Stimulated activated CD4-positive, alpha-beta T cell treated with anti-CD3 and anti-CD28 coated beads, Interleukin-2, amount 100 ng/mL, for 4 hours (primary cell): ENCODE measurements around the gene ITPKB.
"Not testable (repeated sequence)": the region's sequence is repeated elsewhere in the genome, so short reads cannot be mapped to it uniquely, and the experiment has no call there.

ENCODE experiments used
- DNase-seq: peaks from one replicate; pipeline ENCODE4 v3.0.0-alpha.2; 2020; ENCODE audit warnings: low read depth

Gene ITPKB

GRCh38 chr1:226602186-226603021, 136.7 kb downstream of the ITPKB start:
- no peak for DNase-seq

GRCh38 chr1:226601456-226601855, 137.6 kb downstream of the ITPKB start:
- no peak for DNase-seq

GRCh38 chr1:226600254-226600653, 138.8 kb downstream of the ITPKB start:
- no peak for DNase-seq

GRCh38 chr1:226599636-226600238, 139.3 kb downstream of the ITPKB start:
- no peak for DNase-seq

- not testable (repeated sequence) for DNase-seq
Measured at GRCh38 chr1:226598955-226599354, 140.1 kb downstream of the ITPKB start.

- DNase-seq, result no peak
Measured at GRCh38 chr1:226598455-226598849, 140.6 kb downstream of the ITPKB start.

GRCh38 chr1:226597616-226598454, 141.2 kb downstream of the ITPKB start:
- DNase-seq, result no peak

GRCh38 chr1:226596531-226597165, 142.4 kb downstream of the ITPKB start:
- DNase-seq, result no peak

- no peak for DNase-seq
Measured at GRCh38 chr1:226593541-226593940, 145.5 kb downstream of the ITPKB start.

- DNase-seq, result no peak
Measured at GRCh38 chr1:226590614-226591013, 148.5 kb downstream of the ITPKB start.

GRCh38 chr1:226589008-226589733, 149.9 kb downstream of the ITPKB start:
- DNase-seq, result no peak

GRCh38 chr1:226588484-226588883, 150.6 kb downstream of the ITPKB start:
- DNase-seq, result no peak

- DNase-seq, result no peak
Measured at GRCh38 chr1:226586650-226587422, 152.2 kb downstream of the ITPKB start.

- DNase-seq, result no peak
Measured at GRCh38 chr1:226586116-226586515, 153.0 kb downstream of the ITPKB start.

- no peak for DNase-seq
Measured at GRCh38 chr1:226584164-226584563, 154.9 kb downstream of the ITPKB start.

- DNase-seq, result no peak
Measured at GRCh38 chr1:226582966-226583365, 156.1 kb downstream of the ITPKB start.
